ENCODE results near the gene MGST3.
"Not testable (repeated sequence)": the region's sequence is repeated elsewhere in the genome, so short reads cannot be mapped to it uniquely, and the experiment has no call there.

Gene MGST3

DNA sequence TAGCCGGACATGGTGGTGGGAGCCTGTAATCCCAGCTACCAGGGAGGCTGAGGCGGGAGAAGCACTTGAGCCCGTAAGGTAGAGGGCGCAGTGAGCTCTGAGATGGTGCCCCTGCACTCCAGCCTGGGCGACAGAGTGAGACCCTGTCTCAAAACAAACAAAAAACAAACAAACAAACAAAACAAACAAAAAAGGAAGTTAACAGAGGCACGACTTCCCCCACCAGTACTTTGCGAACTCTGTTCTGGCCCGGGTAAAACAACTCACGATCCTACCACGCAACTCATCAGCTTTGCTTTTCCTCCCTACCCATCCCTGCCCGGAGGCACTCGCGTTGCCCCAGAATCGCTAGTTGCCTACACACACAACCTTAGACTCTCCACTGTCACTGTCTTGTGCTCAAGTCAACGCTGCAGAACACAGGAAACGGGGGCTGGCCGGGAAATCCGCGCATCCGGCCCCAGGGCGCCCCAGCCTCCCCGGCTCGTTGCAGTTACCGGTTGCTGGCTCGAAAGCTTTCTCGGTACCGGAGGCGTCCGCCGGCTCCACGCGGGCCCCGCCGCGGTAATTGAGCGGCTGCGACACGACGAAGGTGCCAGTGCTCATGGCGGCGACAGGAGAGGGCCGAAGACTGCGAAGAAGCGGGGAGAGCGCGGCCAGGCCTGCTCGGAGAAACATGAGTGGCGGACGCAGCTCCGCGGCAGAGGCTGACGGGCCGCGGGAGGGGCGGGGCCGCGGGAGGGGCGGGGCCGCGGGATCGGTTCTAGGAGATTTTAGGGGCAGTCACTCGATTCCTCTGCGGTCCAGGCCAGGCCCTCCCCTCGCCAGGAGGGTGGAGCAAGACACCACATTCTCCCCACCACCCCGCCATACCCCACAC lies 67.1 kb downstream of the MGST3 start, which contains the start of gene ALDH9A1:
ALDH9A1 (minus strand) TSS at position 682 of the 880 bp plus-strand sequence; CDS start at position 678, 4 bp downstream.
- peak; percentile 72 to 75 for DNase-seq (ENCODE audit: low read depth in 2 of 2)

- DNase-seq (ENCODE audit: low read depth in 2 of 2), result no peak
Observed at GRCh38 chr1:165698761-165699052, 67.7 kb downstream of the MGST3 start.

DNA sequence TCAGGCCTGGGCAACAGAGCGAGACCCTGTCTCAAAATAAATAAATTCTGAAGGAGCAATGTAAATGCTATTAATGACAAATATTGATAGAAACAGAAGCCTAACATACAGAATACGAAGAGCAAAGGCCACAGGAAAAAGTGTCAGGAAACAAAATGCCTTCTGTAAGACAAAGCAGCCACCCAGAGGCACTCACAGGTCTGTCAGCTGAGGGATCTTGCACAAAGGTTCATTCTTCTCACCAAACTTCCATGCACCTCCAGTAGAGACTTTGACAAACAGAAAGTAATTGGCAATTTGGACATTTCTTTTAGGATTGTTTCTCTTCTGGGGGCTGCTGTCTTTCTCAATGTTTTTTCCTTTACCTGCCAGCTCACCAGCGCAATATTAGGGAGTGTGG lies 68.5 kb downstream of the MGST3 start:
- DNase-seq (ENCODE audit: low read depth in 2 of 2), result no peak

GRCh38 chr1:165701922-165702321 lies 70.9 kb downstream of the MGST3 start:
- not testable (repeated sequence) for DNase-seq (ENCODE audit: low read depth in 2 of 2)

- DNase-seq (ENCODE audit: low read depth in 2 of 2), result no peak
Observed at GRCh38 chr1:165703648-165704047, 72.6 kb downstream of the MGST3 start.

Data from stimulated activated CD8-positive, alpha-beta memory T cell treated with anti-CD3 and anti-CD28 coated beads, Interleukin-15, amount 100 ng/mL, for 4 hours (primary cell).